ENCODE data around the gene PRPF19.
A peak's percentile ranks its signal among the peaks of the same experiment; 100 is the strongest.

PRPF19 gene

GRCh38 chr11:60944490-60945294 lies 38.3 kb upstream of the PRPF19 start:
- no peak for DNase-seq (ENCODE audit: low read depth)
- H3K4me3 ChIP-seq (ENCODE audit: low read depth, low read length): no peak overlapping the region
- peak; percentile 31 for TF ChIP-seq CTCF (conservative IDR thresholded peaks at IDR 0.05; ENCODE audit: low read depth, low read length)

GRCh38 chr11:60942970-60943565 lies 36.7 kb upstream of the PRPF19 start:
- DNase-seq (ENCODE audit: low read depth): peak; percentile 51
- TF ChIP-seq CTCF (conservative IDR thresholded peaks at IDR 0.05; ENCODE audit: low read depth, low read length): no peak
- no peak overlapping the region for H3K4me3 ChIP-seq (ENCODE audit: low read depth, low read length)

- DNase-seq (ENCODE audit: low read depth): no peak
- H3K4me3 ChIP-seq (ENCODE audit: low read depth, low read length): no peak overlapping the region
- no peak for TF ChIP-seq CTCF (conservative IDR thresholded peaks at IDR 0.05; ENCODE audit: low read depth, low read length)
These were observed 35.8 kb upstream of the PRPF19 start for GRCh38 chr11:60942219-60942618.

GRCh38 chr11:60941371-60942119 lies 35.2 kb upstream of the PRPF19 start:
- TF ChIP-seq CTCF (conservative IDR thresholded peaks at IDR 0.05; ENCODE audit: low read depth, low read length): no peak
- DNase-seq (ENCODE audit: low read depth): no peak
- H3K4me3 ChIP-seq (ENCODE audit: low read depth, low read length): no peak overlapping the region

GRCh38 chr11:60939855-60940254 lies 33.5 kb upstream of the PRPF19 start:
- no peak for TF ChIP-seq CTCF (conservative IDR thresholded peaks at IDR 0.05; ENCODE audit: low read depth, low read length)
- no peak overlapping the region for H3K4me3 ChIP-seq (ENCODE audit: low read depth, low read length)
- peak; percentile 75 for DNase-seq (ENCODE audit: low read depth)

GRCh38 chr11:60939301-60939700 lies 32.9 kb upstream of the PRPF19 start:
- no peak for DNase-seq (ENCODE audit: low read depth)
- no peak for TF ChIP-seq CTCF (conservative IDR thresholded peaks at IDR 0.05; ENCODE audit: low read depth, low read length)
- no peak overlapping the region for H3K4me3 ChIP-seq (ENCODE audit: low read depth, low read length)

Data from choroid plexus epithelial cell (primary cell).